ENCODE measurements around the gene RBM38. TPM values are rescaled to one million over a fixed set of nuclear protein-coding genes. Genes with fewer than 3 reads are reported as not detected.

Gene RBM38
- total and polyA plus RNA-seq, 9 of the 15 experiments (the other 6 are each of a cell fraction or from before 2014, with no cell fraction given): 0.28 to 82.4 (median 33.2) TPM

DNA sequence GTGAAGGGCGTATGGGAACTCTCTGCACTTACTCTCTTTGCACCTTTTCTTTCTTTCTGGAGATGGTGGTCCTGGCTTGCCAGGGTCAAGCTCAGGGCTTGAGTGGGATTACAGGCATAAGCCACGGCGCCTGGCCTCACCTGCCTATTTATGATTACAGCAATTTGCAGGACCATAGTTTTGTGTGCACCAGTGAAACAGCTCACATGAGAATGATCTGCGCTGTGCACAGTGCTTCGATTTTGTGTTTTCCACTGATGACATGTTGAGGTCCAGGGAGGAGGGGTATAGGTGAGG, 40.3 kb downstream of the RBM38 start (continued):
- TF ChIP-seq, protein P1, sequence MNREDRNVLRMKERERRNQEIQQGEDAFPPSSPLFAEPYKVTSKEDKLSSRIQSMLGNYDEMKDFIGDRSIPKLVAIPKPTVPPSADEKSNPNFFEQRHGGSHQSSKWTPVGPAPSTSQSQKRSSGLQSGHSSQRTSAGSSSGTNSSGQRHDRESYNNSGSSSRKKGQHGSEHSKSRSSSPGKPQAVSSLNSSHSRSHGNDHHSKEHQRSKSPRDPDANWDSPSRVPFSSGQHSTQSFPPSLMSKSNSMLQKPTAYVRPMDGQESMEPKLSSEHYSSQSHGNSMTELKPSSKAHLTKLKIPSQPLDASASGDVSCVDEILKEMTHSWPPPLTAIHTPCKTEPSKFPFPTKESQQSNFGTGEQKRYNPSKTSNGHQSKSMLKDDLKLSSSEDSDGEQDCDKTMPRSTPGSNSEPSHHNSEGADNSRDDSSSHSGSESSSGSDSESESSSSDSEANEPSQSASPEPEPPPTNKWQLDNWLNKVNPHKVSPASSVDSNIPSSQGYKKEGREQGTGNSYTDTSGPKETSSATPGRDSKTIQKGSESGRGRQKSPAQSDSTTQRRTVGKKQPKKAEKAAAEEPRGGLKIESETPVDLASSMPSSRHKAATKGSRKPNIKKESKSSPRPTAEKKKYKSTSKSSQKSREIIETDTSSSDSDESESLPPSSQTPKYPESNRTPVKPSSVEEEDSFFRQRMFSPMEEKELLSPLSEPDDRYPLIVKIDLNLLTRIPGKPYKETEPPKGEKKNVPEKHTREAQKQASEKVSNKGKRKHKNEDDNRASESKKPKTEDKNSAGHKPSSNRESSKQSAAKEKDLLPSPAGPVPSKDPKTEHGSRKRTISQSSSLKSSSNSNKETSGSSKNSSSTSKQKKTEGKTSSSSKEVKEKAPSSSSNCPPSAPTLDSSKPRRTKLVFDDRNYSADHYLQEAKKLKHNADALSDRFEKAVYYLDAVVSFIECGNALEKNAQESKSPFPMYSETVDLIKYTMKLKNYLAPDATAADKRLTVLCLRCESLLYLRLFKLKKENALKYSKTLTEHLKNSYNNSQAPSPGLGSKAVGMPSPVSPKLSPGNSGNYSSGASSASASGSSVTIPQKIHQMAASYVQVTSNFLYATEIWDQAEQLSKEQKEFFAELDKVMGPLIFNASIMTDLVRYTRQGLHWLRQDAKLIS (CRISPR knock-in tag; IDR thresholded peaks at IDR 0.05): no peak
- TF ChIP-seq MYNN (IDR thresholded peaks at IDR 0.05) (no peak), MYNN (CRISPR knock-in tag; IDR thresholded peaks at IDR 0.05) (no peak), MTF1 (CRISPR knock-in tag; IDR thresholded peaks at IDR 0.05; ENCODE audit: borderline replicate concordance) (no peak)

DNA sequence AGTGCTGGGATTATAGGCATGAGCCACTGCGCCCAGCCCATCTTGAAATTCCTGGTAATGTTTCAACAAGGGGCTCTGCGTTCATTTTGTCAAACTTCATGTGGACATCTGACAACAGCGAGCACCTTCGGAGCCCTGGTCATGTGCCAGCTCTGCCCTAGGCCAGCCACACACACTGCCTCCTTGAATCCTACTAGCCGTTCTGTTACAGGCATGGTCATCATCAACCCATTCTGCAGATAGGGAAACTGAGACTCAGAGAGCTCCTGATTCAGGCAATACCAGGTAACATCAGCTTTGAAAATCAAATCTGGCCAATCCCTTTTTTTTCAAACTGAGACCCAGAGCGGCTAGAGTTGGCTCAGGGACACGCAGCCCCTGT, 41.3 kb downstream of the RBM38 start:
- H3K9ac ChIP-seq (ENCODE audit: insufficient read depth in 1 of 2, low read depth in 2 of 2, low read length in 2 of 2): peak overlapping the region; percentile 7 to 84; a peak in 2 of 4 replicates
- no peaks in the 10 kb centered on the region for H4K20me1 ChIP-seq (replicated peaks; ENCODE audit: control insufficient read depth, insufficient read depth, low read length)
- 68% methylated on average over 7 of the region's 7 CpGs for WGBS (ENCODE audit: insufficient coverage, low coverage, missing lambda C conversion rate)
- no peak for DNase-seq (ENCODE audit: extremely low read depth in 1 of 4, low spot score in 3 of 4)
- H3K79me2 ChIP-seq (ENCODE audit: control insufficient read depth, insufficient read depth, low read length): no peaks in the 10 kb centered on the region
- FAIRE-seq: no peak
- H3K4me2 ChIP-seq (ENCODE audit: insufficient read depth, low read length): peak overlapping the region; percentile 30; the same call in 1 of the 2 replicates
- no peaks in the 10 kb centered on the region for H3K9me1 ChIP-seq (ENCODE audit: control insufficient read depth, insufficient read depth, low read length)
- ATAC-seq: no peak
- H3K9me3 ChIP-seq (replicated peaks; ENCODE audit: control insufficient read depth, insufficient read depth, low read depth, low read length): no peaks in the 10 kb centered on the region
- peak overlapping the region; percentile 73 for H3K27ac ChIP-seq (ENCODE audit: extremely low read depth, low read depth, low read length)
- no peak overlapping the region for H3K4me3 ChIP-seq
- POLR2A ChIA-PET: interaction anchor here (0.8 to 1.0 kb wide), 2 partner anchors 12 to 14 kb away, joined by 3 to 4 read pairs; no protein-coding TSS in a partner anchor
- CTCF ChIA-PET (ENCODE audit: low intra/inter-chr PET ratio): no interaction called here
- peaks cover 41 to 44% of the 10 kb centered on the region in 2 experiments for H3K4me1 ChIP-seq (replicated peaks in 1 of 2; ENCODE audit: control insufficient read depth in 2 of 2, insufficient read depth in 2 of 2, low read length in 2 of 2)
- peak overlapping the region; percentile 87 for H2AFZ ChIP-seq (ENCODE audit: low read depth, low read length)
- no peaks in the 10 kb centered on the region for H3K27me3 ChIP-seq (ENCODE audit: control insufficient read depth in 2 of 2, insufficient read depth in 2 of 2, low read length in 2 of 2)
- no peaks in the 10 kb centered on the region for H3K36me3 ChIP-seq (ENCODE audit: control insufficient read depth, insufficient read depth, low read length)
- intact Hi-C loops (cut with micrococcal nuclease): no loop called here
- no TSS peak for BruUV-seq (replicated peaks)
- in situ Hi-C loops (cut with MboI): no loop called here
- TF ChIP-seq FIP1L1 (IDR thresholded peaks at IDR 0.05; ENCODE audit: low read depth, low read length, poor library complexity, severe bottlenecking) (no peak), BMI1 (IDR thresholded peaks at IDR 0.05; ENCODE audit: low read length) (no peak), POU5F1 (IDR thresholded peaks at IDR 0.05; ENCODE audit: borderline replicate concordance, low read depth, low read length, partially characterized antibody) (no peak), ARNT (IDR thresholded peaks at IDR 0.05) (peak in 1 of 2 experiments; percentile 63; a peak in 1 of 4 replicates), BCL6 (CRISPR knock-in tag; IDR thresholded peaks at IDR 0.05) (no peak), GATAD2B (IDR thresholded peaks at IDR 0.05; ENCODE audit: borderline replicate concordance) (no peak), POLR2G (IDR thresholded peaks at IDR 0.05; ENCODE audit: low read depth, low read length) (no peak), CREB1 (IDR thresholded peaks at IDR 0.05) (no peak), CREB1 (CRISPR knock-in tag; IDR thresholded peaks at IDR 0.05) (no peak), PHF20 (IDR thresholded peaks at IDR 0.05; ENCODE audit: partially characterized antibody) (peak; percentile 50), POLR3A (IDR thresholded peaks at IDR 0.05; ENCODE audit: borderline replicate concordance, extremely low read depth, insufficient read depth, insufficient read length) (no peak), ZNF75A (CRISPR knock-in tag; IDR thresholded peaks at IDR 0.05) (no peak), RBM25 (IDR thresholded peaks at IDR 0.05; ENCODE audit: low read depth, low read length, severe bottlenecking) (peak; percentile 98), RBM34 (IDR thresholded peaks at IDR 0.05; ENCODE audit: borderline replicate concordance, insufficient read depth, low read length) (no peak), ZNF764 (CRISPR knock-in tag; IDR thresholded peaks at IDR 0.05; ENCODE audit: low read depth) (no peak), PCBP1 (IDR thresholded peaks at IDR 0.05; ENCODE audit: low read depth, low read length, poor library complexity, severe bottlenecking) (no peak)
